GM19240 (cell line): Measurements from ENCODE around the gene B3GALT6.
"Not testable (repeated sequence)": the region's sequence is repeated elsewhere in the genome, so short reads cannot be mapped to it uniquely, and the experiment has no call there.

ENCODE experiments used
- DNase-seq: peaks from one replicate; pipeline ENCODE4 v3.0.0; 2011; ENCODE audit warnings: low spot score; ENCODE audit not compliant: insufficient read length

The B3GALT6 gene

GRCh38 chr1:1243807-1244191 lies 11.8 kb downstream of the B3GALT6 start:
- no peak for DNase-seq

GRCh38 chr1:1244192-1244811 lies 12.3 kb downstream of the B3GALT6 start:
- no peak for DNase-seq

- DNase-seq = no peak
These were observed 13.3 kb downstream of the B3GALT6 start for GRCh38 chr1:1245178-1245816.

GRCh38 chr1:1245817-1246576 lies 14.0 kb downstream of the B3GALT6 start:
- DNase-seq = no peak

GRCh38 chr1:1246577-1247340 lies 14.7 kb downstream of the B3GALT6 start, which contains the start of gene C1QTNF12:
Gene C1QTNF12, minus strand, starts transcription at chr1:1246722. Its CDS starts 32 bp downstream, at chr1:1246690.
- no peak for DNase-seq

- no peak for DNase-seq
These were observed 15.4 kb downstream of the B3GALT6 start for GRCh38 chr1:1247341-1247913.

- not testable (repeated sequence) for DNase-seq
These were observed 16.2 kb downstream of the B3GALT6 start for GRCh38 chr1:1248009-1248913.

- peak; percentile 94 for DNase-seq
These were observed 18.8 kb downstream of the B3GALT6 start for GRCh38 chr1:1250786-1251284.

- DNase-seq = no peak
These were observed 21.3 kb downstream of the B3GALT6 start for GRCh38 chr1:1253314-1253713.

- DNase-seq = no peak
These were observed 22.1 kb downstream of the B3GALT6 start for GRCh38 chr1:1253972-1254666.

GRCh38 chr1:1254667-1254998 lies 22.6 kb downstream of the B3GALT6 start:
- DNase-seq = no peak

GRCh38 chr1:1255078-1255477 lies 23.0 kb downstream of the B3GALT6 start:
- no peak for DNase-seq

- DNase-seq = no peak
These were observed 23.6 kb downstream of the B3GALT6 start for GRCh38 chr1:1255611-1256010.

- no peak for DNase-seq
These were observed 25.2 kb downstream of the B3GALT6 start for GRCh38 chr1:1256956-1257871.

GRCh38 chr1:1259119-1259488 lies 27.1 kb downstream of the B3GALT6 start:
- DNase-seq = no peak

- no peak for DNase-seq
These were observed 27.5 kb downstream of the B3GALT6 start for GRCh38 chr1:1259540-1259939.

GRCh38 chr1:1259951-1260600 lies 28.0 kb downstream of the B3GALT6 start:
- DNase-seq = no peak
